GM18907 (cell line): ENCODE results near the gene KCNH1.
"Not testable (repeated sequence)": the region's sequence is repeated elsewhere in the genome, so short reads cannot be mapped to it uniquely, and the experiment has no call there.

ENCODE experiments used
- ATAC-seq: cut with Tn5 transposase; IDR thresholded peaks from one replicate; pipeline ENCODE4 v1.9.1; 2021; ENCODE audit warnings: mild to moderate bottlenecking, moderate library complexity; ENCODE audit not compliant: unreplicated experiment

The KCNH1 gene

DNA sequence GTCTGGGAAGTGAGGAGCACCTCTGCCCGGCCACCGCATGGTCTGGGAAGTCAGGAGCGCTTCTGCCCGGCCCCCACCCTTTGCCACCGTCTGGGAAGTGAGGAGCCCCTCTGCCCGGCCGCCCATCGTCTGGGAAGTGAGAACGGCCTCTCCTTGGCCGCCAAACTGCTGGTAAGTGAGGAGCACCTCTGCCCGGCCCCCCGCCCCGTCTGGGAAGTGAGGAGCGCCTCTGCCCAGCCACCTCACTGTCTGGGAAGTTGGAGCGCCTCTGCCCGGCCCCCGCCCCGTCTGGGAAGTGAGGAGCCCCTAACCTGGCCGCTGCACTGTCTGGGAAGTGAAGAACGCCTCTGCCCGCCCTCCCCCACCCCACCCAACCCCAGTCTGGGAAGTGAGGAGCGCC is 22.6 kb downstream of the KCNH1 start:
- no peak for ATAC-seq

DNA sequence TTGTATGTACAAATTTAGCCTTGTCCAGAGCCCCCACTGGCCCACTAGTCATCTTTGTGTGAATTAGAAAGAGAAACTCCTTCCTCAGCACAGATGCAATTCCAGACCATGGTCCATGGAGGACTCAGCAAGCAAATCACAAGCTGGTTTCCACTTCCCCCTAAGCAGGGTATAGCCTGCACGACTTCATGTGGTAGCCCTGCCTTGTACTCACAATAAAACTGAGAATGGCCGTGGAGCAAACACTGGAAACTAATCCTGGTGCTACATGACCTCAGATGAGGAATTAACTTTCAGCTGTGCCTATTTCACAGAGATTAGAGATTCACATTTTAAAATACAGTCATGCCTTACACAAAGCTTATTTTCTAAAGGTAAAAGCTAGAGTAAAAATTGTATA is 32.5 kb downstream of the KCNH1 start:
- ATAC-seq = no peak

- ATAC-seq = no peak
These were observed 34.6 kb downstream of the KCNH1 start for GRCh38 chr1:211099393-211099792.

DNA sequence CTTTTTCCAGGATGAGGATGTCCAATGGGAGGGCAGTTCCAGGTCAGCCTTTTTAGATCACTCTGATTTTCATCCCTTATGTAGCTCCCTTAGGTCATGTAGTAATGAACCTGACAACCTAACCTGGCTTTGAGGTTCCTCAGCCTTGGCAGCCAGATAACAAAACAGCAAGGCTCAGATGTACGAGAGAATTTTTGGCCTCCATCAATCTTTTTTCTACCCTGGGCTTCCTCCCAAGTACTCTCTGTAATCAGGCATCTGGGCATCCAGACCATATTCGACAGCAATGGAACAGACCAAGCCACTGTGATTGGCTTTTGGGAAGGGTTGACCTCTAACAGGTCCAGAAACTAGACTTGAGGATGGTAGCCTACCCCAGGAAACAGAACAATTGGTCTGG is 38.6 kb downstream of the KCNH1 start:
- no peak for ATAC-seq

DNA sequence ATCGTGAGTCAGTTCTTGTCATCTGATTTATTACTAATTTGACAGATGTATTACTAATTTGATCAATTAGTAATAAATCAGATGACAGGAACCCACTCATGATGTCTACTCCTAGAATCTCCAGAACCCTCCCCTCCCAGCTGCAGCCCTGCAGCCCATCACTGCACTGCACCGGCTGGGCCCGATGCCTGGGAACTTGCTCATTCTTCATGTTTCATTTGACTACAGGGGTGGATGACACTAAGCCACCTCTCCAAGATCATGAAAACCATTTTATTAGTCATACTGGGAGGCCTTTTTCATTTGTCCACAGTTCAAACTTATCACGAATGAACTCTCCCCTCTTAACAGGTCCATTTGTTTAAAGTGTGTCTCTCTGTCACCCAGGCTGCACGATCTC is 41.0 kb downstream of the KCNH1 start:
- ATAC-seq = no peak

- no peak for ATAC-seq
These were observed 42.1 kb downstream of the KCNH1 start for GRCh38 chr1:211091867-211092266.

GRCh38 chr1:211089536-211089935 is 44.4 kb downstream of the KCNH1 start:
- no peak for ATAC-seq

DNA sequence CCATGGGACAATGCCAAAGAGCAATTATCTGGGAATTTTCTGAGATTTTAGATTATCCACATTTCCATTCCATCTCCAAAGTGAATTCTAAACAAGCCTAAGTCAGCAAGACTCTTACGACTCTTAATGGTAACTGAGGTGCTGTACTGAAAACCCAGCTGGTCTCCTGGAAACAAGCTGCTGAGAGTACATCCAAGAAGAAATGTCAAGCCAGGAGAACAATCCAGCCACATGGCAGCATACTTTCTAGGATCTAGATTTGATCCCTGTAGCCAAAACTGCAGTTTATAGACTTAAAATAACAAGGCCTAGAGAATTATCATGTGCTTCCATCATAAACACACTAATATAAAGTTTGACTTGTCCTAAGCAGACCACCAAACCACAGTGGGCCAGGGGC is 45.8 kb downstream of the KCNH1 start:
- no peak for ATAC-seq

DNA sequence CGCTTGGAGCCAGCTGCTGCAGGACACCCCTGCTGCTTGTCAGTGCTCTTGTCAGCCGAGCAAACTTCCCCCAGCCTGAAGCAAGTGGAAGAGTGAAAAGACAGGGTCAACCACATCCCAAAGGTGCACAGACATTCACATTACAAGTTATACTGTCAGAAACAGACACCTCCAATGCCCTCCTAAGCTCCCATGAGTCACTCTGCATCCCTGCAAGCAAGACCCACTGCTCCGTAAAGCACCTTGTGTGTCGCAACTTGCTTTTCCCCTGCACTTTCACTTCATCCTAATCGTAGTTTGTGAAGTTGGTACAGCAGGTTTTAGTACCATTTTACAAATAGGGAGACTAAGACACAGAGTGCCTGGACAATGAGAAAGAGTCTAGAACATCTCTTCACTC is 51.1 kb downstream of the KCNH1 start:
- no peak for ATAC-seq

- not testable (repeated sequence) for ATAC-seq
These were observed 52.5 kb downstream of the KCNH1 start for GRCh38 chr1:211081447-211081846.

- ATAC-seq = no peak
These were observed 65.0 kb downstream of the KCNH1 start for GRCh38 chr1:211068976-211069375.

GRCh38 chr1:211066781-211067384 is 67.1 kb downstream of the KCNH1 start:
- ATAC-seq = no peak

- not testable (repeated sequence) for ATAC-seq
These were observed 92.1 kb downstream of the KCNH1 start for GRCh38 chr1:211041838-211042237.

GRCh38 chr1:211037095-211037494 is 96.9 kb downstream of the KCNH1 start:
- ATAC-seq = no peak

GRCh38 chr1:211036381-211037060 is 97.4 kb downstream of the KCNH1 start:
- no peak for ATAC-seq

- no peak for ATAC-seq
These were observed 98.0 kb downstream of the KCNH1 start for GRCh38 chr1:211035821-211036380.

GRCh38 chr1:211033921-211034525 is 99.9 kb downstream of the KCNH1 start:
- no peak for ATAC-seq

GRCh38 chr1:211024901-211025300 is 109.0 kb downstream of the KCNH1 start:
- no peak for ATAC-seq

- no peak for ATAC-seq
These were observed 114.7 kb downstream of the KCNH1 start for GRCh38 chr1:211019266-211019665.

DNA sequence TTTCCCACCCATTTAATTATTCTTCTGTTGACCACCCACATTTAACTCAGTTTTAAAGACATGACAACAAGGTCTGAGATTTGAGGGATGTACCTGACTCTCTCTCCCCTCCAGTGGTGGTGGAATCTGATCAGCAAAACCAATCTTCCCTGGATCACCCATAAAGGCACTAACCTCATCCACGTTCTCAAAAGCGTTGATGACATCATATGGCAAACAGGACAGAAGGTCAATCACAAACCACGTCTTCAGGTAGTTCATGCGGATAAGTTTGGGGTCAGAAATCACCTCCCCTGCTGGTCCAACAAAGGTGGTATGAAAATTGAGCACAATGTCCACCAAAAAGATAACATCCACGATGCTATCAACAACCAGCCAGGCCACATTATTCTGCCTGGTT is 115.3 kb downstream of the KCNH1 start:
- ATAC-seq = no peak

- no peak for ATAC-seq
These were observed 116.8 kb downstream of the KCNH1 start for GRCh38 chr1:211017075-211017718.

DNA sequence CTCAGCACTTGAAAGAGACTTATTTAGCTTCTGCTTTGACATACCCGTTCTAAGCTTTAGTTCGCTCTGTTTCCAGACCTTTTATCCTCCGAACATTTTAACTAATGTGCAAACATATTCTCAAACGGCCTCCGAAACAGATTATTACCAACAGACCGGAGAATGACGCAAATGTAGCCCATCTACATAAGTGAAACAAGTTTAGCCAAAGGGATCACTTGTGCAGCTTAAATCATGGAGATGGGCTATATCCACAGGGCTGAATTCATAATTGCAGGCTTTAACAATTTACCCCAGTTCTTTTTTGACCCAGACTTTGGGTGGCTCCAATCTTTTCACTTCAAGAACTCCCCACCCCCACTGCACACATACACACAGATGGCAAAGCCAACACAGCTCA is 119.7 kb downstream of the KCNH1 start:
- no peak for ATAC-seq
